Stimulated activated CD8-positive, alpha-beta memory T cell treated with anti-CD3 and anti-CD28 coated beads, Interleukin-12 subunit alpha, Interleukin-12 subunit beta, amount 100 ng/mL, for 24 hours (primary cell): ENCODE results near the gene ATOH8.

Experiments used
- DNase-seq: peaks from one replicate; pipeline ENCODE4 v3.0.0-alpha.2; 2020; ENCODE audit errors: extremely low read depth

The ATOH8 gene

DNA sequence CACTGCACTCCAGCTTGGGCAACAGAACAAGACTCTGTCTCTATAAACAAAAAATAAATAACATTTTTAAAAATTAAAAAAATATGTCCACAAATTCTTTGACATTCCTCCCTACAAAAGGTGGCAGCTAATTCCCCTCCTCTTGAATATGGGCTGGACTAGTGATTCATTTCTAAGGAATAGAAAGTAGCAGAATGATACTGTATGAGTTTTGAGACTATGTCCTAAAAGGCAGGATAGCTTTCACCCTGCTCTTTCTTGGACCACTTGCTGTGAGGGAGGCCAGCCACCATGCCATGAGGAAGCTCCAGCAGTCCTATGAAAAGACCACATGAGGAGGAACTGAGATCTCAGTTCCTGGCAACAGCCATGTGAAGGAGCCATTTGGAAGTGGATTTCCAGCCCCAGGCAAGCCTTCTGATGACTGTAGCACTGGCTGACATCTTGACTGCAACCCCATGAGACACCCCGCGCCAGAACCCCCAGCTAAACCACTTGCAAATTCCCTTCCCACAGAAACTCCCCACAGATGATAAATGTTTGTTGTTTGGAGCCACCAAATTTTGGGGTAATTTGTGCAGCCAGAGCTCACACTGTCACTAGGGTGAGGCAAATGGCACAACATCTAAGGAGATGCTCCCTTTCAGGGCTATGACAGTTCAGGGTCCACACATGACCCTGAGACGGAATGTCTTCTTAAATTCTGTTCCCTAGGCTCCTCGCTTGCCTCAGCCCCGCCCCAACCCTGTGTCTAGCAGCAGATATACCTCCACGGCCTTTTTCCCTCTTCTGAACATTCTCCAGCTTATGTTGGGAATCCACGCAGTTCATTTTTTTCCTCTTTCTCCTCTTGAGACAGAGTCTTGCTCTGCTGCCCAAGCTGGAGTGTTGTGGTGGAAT lies 17.1 kb upstream of the ATOH8 start:
- DNase-seq: no peak

DNA sequence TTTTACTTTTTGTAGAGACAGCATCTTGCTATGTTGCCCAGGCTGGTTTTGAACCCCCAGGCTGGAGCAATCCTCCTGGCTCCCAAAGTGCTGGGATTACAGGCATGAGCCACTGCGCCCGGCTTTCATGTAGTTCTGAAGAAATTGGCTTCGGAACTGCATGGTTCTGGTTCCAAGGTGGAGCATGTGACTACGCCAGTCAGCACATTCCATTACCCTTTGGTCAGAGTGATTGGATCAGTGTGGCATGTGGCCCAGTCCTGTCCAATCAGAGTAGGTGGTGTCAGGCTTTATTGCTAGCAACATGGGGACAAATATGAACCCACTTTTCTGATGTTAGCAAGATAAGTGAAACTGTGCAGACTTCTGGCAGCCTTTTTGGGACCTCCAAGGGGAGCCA lies 16.3 kb upstream of the ATOH8 start:
- no peak for DNase-seq

DNA sequence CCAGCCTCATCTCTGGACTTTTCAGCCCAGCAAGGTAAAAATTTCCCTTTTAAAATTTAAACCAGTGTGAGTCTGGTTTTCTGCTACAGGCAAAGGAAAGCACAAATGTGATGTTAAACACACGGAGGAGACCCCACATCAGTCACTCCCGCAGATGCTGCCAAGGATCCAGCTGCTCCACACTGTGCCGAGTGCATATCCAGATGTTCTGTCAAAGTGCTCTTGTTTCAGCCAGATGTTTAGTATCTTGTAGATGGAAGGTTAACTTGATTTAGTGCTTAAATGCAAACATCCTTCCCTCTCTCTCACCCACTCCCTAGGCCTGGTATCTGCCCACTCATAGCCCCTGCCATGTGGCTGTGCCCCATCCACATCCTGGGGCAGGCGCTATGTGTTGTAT lies 15.8 kb upstream of the ATOH8 start:
- DNase-seq: no peak

DNA sequence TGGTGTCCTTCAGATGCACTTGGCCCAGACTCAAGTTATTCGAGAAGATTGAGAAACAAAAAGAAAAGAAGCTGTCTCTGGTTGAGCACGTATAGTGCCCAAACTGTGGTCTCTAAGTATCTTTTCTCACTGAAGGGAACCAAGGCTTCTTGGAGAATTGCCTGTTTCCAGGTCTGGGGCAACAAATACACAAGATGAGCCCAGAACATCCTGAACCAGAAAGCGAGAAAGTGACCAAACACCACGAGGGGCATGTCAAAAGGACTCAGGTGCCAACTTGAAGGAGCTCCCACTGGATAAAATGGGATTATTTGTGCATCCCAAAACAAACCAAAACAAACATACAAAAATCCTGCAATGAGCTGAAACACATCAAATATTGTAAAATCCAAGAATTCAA lies 13.6 kb upstream of the ATOH8 start:
- DNase-seq: no peak

DNA sequence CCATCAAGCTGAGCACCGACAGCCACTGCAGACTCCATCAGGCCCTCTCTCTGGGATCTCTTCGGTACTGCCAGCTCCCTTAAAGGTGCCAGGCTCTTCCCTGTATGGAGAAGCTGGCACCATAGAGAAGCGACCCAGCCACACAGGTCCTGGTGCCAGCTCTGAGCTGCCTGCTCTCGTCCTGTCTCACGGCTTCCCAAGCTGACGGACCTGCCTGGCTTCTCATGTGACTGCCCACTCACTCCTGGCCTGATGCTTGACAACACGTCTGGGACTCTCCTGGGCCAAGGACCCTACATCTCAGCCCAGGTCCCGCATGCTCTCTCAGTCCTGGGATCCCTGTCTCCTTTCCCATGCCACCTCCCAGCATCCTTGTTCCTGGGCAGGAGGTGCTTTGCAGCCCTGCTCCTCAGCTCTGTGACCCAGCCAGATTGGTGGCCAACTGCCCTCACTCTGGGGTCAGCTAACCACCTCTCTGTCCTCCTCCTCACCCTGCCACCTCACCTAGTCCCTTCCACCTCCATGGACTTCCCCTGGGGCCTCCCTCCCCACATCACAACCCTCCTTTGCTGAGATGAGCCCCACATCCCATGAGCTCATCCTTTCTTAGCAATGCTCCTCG lies 12.5 kb upstream of the ATOH8 start:
- no peak for DNase-seq

DNA sequence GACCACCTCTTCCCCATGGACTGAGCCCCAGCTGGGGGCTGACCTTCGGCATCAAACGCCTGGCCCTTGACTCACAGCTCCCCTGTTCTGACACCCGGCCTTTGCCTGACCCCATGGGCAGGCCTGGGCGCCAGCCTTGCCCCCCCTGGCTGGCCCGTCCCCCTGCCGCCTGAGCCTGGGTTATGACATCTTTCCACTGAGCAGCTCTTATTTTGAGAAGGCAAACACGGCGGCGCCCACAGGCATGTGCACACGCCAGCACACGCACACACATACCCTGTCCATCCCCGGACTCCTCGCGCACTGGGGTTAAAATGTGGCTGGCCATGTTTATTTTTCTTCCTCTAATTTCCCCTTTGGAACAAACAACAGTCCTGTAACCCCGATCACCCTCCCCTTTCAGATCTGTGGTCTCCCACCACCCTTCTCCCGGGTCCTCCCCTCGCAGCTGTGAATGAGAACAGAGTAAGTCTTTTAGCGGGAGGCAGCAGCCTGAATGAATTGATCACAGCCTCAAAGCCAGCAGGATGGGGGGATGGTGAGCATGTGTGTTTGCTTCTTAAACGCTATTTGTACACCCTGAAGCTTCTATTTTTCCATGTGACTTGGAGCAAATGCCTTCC lies 11.8 kb upstream of the ATOH8 start:
- no peak for DNase-seq

DNA sequence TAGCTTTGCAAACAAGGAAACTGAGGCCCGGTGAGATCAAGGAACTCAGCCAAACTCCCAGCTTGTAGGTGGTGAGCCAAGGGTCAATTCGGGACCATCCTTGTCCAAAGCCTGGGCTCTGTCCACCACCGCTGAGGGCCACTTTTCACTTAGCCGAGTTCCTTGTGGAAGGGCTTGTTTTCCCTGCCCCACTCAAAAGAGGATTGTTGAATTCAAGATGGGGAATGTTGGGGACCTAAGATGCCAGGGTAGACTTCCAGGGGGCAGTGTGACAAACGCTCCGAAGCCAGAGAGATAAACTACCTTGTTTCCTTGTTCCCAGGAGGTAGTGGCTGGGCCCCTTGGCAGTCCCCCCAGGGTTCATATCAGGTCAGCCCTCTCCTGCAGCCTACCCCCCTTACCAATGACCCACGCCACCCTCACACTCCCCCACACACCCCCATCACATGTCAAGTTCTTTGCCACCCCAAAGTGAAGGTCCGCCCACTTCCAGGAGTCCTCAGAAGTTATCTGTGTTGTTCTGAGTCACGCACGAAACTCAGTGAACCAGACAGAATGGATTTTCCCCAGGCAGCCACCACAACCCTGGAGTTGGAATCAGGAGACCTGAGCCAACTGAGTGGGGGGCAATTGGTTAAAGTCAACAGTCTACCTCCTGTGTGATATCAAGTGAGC lies 10.3 kb upstream of the ATOH8 start:
- no peak for DNase-seq

DNA sequence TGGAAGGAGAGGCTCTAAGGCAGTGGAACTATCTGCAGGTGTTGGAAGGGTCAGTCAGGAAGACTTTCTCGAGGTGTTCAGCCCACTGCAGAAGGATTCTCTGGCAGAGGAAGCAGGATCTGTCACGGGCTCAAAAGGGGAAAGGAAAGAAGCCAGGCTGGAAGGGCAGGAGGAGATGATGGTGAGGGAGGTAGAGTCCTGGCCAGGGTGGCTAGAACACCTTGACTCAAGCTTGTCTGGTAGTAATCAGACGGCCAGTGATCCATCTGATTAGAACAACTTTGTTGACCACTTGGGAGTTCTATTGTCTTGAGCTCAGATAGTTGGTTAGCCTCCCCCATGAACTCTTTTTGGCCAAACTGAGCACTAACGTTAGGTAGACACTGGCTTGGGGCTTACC lies 9.7 kb upstream of the ATOH8 start:
- DNase-seq: no peak

DNA sequence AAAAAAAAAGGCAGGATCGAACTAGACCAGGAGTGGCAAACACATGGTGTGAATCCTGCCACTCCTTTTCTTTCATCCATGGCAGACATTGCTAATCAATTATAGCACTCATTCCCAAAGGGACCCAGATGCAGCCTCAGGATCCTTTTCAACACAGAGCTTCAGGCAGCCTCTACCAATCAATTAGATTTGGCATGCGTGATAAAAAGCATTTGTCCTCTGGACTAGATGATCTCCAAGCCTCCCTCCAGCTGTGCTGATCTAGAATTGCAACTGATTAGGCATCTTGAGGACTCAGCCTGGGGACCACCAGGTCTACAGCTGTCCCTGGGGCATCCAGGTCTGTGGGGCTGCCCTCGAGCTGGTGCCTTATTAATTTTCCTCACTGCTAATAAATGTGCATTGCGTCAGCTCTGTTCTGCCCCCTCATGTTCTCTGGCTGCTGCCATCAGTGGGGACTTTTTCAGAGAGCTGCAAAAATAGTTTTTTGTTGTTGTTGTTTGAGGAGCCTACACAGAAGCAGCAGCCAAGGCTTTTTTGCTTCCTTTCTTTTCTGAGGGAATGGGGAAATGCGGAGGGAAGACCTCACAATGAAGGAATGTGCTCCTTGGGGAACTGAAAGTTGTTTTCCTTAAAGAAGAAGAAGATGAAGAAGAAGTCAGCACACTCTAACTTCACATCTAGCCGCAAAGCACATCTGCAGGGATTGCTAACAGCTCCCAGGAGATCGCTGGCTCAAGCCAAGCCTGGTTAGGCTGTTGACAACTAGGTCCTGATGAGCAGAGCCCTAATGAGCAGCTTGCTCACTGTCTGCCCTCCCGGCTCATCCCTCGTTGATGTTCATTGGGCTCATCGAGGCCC lies 8.8 kb upstream of the ATOH8 start:
- DNase-seq: no peak

DNA sequence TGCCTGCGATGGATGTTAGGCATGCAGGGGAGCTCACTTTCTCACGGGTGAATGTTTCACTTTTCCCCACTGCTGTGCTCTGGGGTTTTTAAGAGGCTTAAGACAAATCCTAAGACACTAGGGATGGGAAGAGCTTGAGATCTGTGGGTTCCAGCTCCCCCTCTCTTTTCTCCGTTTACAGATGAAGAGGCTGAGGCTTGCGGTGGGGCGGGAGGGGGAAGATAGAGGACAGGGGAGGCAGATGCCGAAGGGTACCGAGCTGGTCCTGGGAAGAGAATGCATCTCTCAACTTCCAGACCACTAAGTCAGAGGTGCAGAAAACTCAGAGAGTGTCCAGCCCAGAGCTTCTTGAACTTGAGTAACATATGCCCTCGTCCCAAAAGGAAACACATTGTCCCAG lies 8.2 kb upstream of the ATOH8 start:
- DNase-seq: no peak

DNA sequence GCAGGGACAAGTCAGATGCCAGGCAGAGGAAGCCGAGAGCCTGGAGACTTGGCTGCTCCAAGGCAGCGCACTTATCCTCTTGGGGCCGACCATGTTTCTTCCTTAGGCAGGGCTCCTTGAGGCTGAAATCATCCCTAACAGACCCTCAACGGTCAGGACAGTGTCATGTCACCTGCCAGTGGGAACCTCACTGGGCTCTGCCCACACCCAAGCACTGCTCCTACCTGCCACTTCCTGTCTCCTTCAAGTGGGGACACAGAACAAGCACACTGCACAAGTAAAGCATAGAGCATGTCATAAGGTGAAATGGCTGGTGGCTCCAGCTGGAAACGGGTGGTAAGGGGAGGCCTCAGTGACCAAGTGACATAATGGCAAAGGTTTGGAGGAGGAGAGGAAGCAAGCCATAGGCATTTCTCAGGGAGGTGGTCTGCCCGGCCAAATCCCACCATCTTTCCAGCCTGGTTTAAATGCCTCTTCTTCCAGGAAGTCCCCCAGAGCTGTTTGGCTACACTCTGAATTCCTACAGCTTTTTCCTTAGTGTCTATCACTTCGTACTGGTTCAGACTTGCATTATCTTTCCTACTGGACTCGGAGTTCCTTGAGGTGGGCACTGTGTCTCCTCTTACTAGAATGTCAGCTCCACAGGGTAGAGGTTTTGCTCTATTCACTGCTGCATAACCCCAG lies 7.3 kb upstream of the ATOH8 start:
- no peak for DNase-seq

DNA sequence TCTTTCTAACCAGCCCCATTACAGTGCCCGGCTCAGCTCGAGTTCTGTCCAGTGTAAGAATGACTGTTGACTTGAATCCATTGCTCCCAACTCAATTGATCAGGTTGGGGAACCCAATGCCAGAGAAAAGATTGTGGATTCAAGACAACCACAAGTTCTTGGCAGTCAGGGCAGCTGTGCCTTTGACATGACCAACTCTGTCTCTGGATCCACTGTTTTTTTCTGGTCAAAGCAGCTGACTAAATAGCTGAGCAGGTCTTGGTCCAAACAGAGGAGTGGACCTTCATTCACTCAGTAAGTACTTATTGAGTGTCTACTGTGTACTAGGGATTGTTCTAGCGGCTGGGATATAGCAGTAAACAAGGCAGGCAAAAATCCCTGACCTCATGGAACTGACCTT lies 6.3 kb upstream of the ATOH8 start:
- no peak for DNase-seq

DNA sequence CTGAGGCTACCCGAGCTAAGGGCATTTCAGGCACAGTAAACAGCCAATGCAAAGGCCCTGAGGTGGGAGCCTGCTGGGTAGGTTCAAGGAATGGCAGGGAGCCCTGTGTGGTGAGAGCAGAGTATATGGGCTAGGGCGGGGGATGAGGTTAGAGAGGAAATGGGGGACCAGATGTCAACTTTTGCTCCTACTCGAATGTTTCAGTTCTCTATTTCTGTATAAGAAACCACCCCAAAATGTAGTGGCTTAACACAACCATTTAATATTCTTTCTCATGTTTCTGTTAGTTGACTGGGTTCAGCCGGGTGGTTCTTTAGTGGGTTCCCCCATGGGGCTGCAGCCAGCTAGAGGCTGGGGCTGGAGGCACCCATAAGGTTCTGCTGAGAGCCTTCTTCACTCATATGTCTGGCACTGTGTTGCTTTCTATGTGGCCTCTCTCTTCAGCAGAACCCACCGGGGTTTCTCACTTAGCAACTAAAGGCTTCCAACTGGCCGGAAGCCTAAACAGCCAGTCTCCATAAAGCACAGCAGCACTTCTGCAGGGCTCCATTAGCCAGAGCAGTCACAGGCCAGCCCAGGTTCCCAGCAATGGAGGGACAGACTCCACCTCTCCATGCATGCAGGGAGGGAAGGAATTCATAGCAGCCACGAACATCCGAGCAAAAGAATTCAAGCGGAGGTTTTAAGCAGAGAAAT lies 5.6 kb upstream of the ATOH8 start:
- no peak for DNase-seq

DNA sequence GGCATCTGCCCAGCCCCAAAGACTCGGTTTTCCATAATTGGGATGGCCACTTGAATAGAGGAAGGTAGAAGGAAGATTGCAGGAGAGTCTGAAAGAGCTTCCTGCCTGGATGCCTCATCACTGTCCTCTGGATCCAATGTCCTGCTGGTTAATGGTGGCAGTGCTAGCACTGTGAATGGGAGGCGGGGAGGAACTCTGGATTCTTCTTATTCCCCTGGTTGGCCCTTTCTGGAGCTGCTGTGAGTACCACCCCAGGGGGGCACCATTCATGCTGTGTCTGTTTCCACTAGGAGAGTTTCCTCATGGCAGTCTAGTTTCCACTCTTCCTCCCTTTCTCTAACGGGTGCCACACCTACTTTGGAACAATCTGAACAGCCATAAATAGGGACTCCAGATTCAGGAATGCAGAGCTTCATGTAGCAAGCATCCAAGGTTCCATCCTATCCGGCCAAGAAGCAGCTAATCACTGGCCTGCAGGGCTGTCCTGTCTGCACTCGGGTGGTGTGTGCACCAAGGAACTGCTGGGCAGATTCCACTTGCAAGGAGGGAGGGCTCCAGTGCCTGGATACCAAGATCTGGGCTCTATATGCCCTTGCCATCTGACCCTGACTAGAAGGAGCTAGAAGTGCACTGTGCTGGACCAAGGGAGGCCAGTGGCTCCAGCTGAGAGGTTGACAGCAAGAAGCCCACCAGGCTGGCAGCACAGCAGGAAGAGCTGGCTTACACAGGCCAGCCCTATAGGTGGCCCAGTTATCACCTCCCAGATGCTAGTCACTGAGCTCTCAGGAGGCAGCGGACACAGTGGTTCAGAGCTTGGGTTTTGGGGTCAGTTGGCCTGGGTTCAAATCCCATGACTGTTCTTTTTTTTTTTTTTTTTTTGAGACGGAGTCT lies 4.6 kb upstream of the ATOH8 start:
- no peak for DNase-seq

DNA sequence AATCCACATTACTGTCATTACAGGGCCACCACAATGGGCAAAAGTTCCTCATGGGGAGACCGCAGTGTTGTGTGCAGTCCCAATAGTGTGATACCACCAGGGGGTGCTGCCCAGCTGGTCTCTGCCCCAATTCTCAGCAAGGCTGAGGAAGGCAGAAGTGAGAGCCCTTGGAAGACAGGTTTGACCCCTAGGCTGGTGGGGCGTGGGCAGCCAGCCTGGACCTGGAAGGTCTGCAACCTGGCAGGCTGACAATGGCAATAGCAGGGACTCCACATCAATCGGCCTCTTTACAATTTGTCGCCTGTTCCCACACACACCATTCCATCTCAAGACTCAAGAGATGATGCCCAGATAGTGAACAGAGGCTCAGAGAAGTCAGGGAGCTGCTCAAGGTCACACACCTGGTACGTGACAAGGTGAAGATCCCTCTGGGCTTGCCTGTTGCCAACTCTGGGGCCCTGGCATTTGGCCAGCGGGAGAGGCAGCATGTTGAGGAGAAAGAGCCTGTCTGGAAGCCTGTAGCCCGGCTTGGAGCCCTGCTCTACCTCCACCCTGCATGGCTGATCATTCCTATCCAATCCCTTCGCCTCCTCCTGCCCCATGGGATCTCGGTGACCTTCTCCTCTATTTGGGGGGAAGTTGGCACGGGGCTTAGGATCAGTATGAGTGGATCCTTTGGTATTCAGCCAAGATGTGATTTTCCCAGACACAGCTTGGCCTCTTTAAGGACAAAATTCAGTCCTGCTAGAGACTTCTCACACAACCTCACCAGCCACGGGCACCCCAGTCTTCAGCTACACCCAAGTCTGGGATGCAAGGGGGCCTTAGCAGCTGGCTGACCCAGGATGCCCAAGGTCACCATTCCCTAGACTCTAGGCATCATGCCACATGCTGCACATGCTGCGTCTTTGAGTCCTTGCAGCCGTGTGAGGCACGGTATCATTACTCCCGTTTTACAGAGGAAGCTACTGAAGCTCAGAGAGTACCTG lies 2.9 kb upstream of the ATOH8 start:
- no peak for DNase-seq

DNA sequence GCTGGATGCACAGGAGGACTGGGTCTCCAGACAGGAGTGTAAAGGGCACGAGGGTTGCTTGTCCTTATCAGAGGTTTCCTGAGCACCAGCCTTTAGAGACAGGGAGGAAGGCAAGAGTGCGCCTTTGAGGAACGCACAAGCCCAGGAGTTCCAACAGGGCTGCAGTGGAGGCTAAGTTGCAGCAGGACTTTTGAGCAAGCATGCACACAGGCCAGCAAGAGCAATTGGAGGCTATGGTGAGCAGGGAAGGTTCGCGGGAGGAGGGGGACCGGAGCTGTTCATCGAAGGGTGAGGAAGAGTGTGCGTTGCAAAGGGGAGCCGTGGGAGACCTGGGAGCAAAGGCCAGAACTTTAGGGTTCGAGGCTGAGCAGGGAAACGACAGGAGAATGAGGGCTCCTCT lies 2.2 kb upstream of the ATOH8 start:
- no peak for DNase-seq

DNA sequence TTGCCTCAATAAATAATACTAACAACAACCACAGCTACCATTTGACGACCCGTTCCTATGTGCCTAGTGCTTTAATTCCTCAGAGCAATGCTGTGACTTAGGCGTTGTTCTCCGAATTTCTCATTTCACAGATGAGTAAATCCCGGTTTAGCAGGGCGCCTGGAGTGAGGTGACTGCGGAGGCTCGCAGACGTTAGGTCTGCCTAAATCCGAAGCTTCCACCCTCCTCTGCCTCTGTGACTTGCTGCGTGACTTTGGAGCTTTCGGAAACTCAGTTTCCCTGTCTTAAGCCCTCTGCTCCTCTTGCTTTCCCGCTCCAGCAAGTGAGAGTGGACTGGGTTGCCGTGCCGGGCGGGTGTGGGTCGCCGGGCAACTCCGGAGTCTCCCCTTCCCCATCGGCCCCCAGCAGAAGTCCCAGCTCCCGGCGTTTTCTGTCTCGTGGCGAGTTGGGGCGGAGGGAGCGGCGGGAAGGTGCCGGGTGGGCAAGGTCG lies 711 bp upstream of the ATOH8 start:
- no peak for DNase-seq
